Hepatocyte (in vitro differentiated cells): Measurements from ENCODE around the gene PGAP2.
A peak's percentile ranks its signal among the peaks of the same experiment; 100 is the strongest.

ENCODE experiments used
- CTCF ChIP-seq: fragments of 200-600 bp; sonication (generic); IDR thresholded peaks from 2 replicates; pipeline ENCODE4 v1.5.1; 2016; ENCODE audit warnings: antibody characterized with exemption, mild to moderate bottlenecking; ENCODE audit not compliant: poor library complexity
- EZH2 ChIP-seq: fragments of 200-600 bp; sonication (generic); IDR thresholded peaks from 2 replicates; pipeline ENCODE4 v1.6.1; 2016; ENCODE audit warnings: antibody characterized with exemption, mild to moderate bottlenecking, borderline replicate concordance

GRCh38 chr11:3849297-3849874, 41.0 kb downstream of the PGAP2 start:
- no peak for TF ChIP-seq EZH2
- TF ChIP-seq CTCF = peak; percentile 77
